ENCODE results near the gene GALNT10. TPM values are rescaled to one million over a fixed set of nuclear protein-coding genes. Genes with fewer than 3 reads are reported as not detected.

The GALNT10 gene
- polyA plus RNA-seq, 1 donor (not counting 4 experiments of a cell fraction or from before 2014, with no cell fraction given), result 17.9 TPM

GRCh38 chr5:154141745-154142221 lies 48.8 kb upstream of the GALNT10 start:
- H2AFZ ChIP-seq (ENCODE audit: control insufficient read depth, low read length), result no peak overlapping the region
- H3K4me2 ChIP-seq (ENCODE audit: control insufficient read depth, extremely low read depth, insufficient read depth, low read depth, low read length), result no peak overlapping the region
- no peaks in the 10 kb centered on the region for H3K27me3 ChIP-seq (ENCODE audit: control insufficient read depth, extremely low read depth, insufficient read depth, low read length)
- H3K9me1 ChIP-seq (ENCODE audit: control insufficient read depth, extremely low read depth, insufficient read depth, low read length), result no peaks in the 10 kb centered on the region
- TF ChIP-seq EZH2 (IDR thresholded peaks at IDR 0.05; ENCODE audit: low read length) (no peak), CTCF (optimal IDR thresholded peaks at IDR 0.05 in 1 of 3, IDR thresholded peaks at IDR 0.05 in 1 of 3, conservative IDR thresholded peaks at IDR 0.05 in 1 of 3; ENCODE audit: extremely low read depth in 1 of 3, insufficient read depth in 2 of 3, low read length in 3 of 3) (no peak)
- dilution Hi-C loops (cut with MboI; ENCODE audit: extremely low pct_ligation_motif_present, low sequenced_read_pairs), result no loop called here
- no peak for DNase-seq (ENCODE audit: low read depth, low spot score)
- no peaks in the 10 kb centered on the region for H3K79me2 ChIP-seq (ENCODE audit: control insufficient read depth, insufficient read depth, low read length)
- no peak overlapping the region for H3K4me3 ChIP-seq (ENCODE audit: control insufficient read depth in 2 of 3, extremely low read depth in 1 of 3, insufficient read depth in 2 of 3, low read depth in 1 of 3, low read length in 3 of 3)
- H3K27ac ChIP-seq (ENCODE audit: control insufficient read depth, insufficient read depth, low read length), result no peak overlapping the region
- no peak overlapping the region for H3K9ac ChIP-seq (ENCODE audit: control insufficient read depth, extremely low read depth, insufficient read depth, low read length)
- no peaks in the 10 kb centered on the region for H3K9me3 ChIP-seq (ENCODE audit: control insufficient read depth, low read depth, low read length)
- H4K20me1 ChIP-seq (ENCODE audit: control insufficient read depth, extremely low read depth, insufficient read depth, low read length), result no peaks in the 10 kb centered on the region
- no peaks in the 10 kb centered on the region for H3K36me3 ChIP-seq (ENCODE audit: control insufficient read depth in 2 of 2, extremely low read depth in 1 of 2, insufficient read depth in 2 of 2, low read length in 2 of 2)
- H3K4me1 ChIP-seq (ENCODE audit: control insufficient read depth, extremely low read depth, insufficient read depth, low read length), result no peaks in the 10 kb centered on the region
- no peak for FAIRE-seq

- Histone ChIP-seq H3K4me1 (ENCODE audit: control insufficient read depth, extremely low read depth, insufficient read depth, low read length) (no peaks in the 10 kb centered on the region), H3K9me3 (ENCODE audit: control insufficient read depth, low read depth, low read length) (no peaks in the 10 kb centered on the region), H4K20me1 (ENCODE audit: control insufficient read depth, extremely low read depth, insufficient read depth, low read length) (no peaks in the 10 kb centered on the region), H3K4me2 (ENCODE audit: control insufficient read depth, extremely low read depth, insufficient read depth, low read depth, low read length) (no peak overlapping the region), H3K79me2 (ENCODE audit: control insufficient read depth, insufficient read depth, low read length) (no peaks in the 10 kb centered on the region), H3K27ac (ENCODE audit: control insufficient read depth, insufficient read depth, low read length) (no peak overlapping the region), H3K27me3 (ENCODE audit: control insufficient read depth, extremely low read depth, insufficient read depth, low read length) (no peaks in the 10 kb centered on the region), H3K9ac (ENCODE audit: control insufficient read depth, extremely low read depth, insufficient read depth, low read length) (no peak overlapping the region), H2AFZ (ENCODE audit: control insufficient read depth, low read length) (no peak overlapping the region), H3K4me3 (ENCODE audit: control insufficient read depth in 2 of 3, extremely low read depth in 1 of 3, insufficient read depth in 2 of 3, low read depth in 1 of 3, low read length in 3 of 3) (no peak overlapping the region), H3K36me3 (ENCODE audit: control insufficient read depth in 2 of 2, extremely low read depth in 1 of 2, insufficient read depth in 2 of 2, low read length in 2 of 2) (no peaks in the 10 kb centered on the region), H3K9me1 (ENCODE audit: control insufficient read depth, extremely low read depth, insufficient read depth, low read length) (no peaks in the 10 kb centered on the region)
- no peak for TF ChIP-seq EZH2 (IDR thresholded peaks at IDR 0.05; ENCODE audit: low read length)
- TF ChIP-seq CTCF (optimal IDR thresholded peaks at IDR 0.05 in 1 of 3, IDR thresholded peaks at IDR 0.05 in 1 of 3, conservative IDR thresholded peaks at IDR 0.05 in 1 of 3; ENCODE audit: extremely low read depth in 1 of 3, insufficient read depth in 2 of 3, low read length in 3 of 3), result no peak
- DNase-seq (ENCODE audit: low read depth, low spot score) (no peak), FAIRE-seq (no peak)
- dilution Hi-C loops (cut with MboI; ENCODE audit: extremely low pct_ligation_motif_present, low sequenced_read_pairs), result no loop called here
Observed at GRCh38 chr5:154143211-154143641, 47.3 kb upstream of the GALNT10 start.

Data from keratinocyte (primary cell).